ENCODE data around the gene TRAF3.

Gene TRAF3

GRCh38 chr14:102905116-102906108 is 128.2 kb downstream of the TRAF3 start:
- no peak for DNase-seq (ENCODE audit: extremely low read depth in 1 of 2, low read depth in 1 of 2)

DNA sequence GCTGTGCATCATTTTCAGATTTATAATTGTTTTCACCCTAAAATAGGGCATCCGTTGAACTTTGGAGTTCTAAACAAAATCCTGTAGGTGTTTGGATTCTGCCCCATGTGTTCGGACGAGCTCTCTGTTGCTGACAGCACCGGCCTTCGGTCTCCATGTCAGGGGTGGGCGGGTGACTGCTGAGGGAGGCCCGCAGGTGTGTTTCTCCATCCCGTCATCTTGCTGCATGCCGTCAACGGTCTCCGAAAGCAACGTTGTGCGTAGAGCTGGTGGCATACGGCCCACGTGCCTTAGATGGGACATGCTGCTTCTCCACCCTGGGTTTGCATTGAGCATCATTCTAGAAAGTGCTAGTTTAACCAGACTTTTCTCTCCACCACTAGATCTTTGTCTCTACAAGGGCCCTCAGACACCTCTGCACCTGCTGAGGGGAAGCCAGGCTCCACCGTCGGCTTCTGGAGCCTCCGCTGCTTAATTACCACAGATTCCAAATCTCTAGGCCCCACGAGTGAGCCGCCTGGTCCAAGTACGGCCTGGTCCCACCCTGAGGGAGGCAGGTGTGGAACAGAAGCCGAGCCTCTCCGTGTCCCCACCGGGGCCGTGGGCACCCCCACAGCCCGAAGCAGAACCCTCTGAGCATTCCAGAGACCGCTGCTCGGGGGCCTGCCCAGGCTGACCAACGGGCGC is 129.5 kb downstream of the TRAF3 start:
- DNase-seq (ENCODE audit: extremely low read depth in 1 of 2, low read depth in 1 of 2): no peak

DNA sequence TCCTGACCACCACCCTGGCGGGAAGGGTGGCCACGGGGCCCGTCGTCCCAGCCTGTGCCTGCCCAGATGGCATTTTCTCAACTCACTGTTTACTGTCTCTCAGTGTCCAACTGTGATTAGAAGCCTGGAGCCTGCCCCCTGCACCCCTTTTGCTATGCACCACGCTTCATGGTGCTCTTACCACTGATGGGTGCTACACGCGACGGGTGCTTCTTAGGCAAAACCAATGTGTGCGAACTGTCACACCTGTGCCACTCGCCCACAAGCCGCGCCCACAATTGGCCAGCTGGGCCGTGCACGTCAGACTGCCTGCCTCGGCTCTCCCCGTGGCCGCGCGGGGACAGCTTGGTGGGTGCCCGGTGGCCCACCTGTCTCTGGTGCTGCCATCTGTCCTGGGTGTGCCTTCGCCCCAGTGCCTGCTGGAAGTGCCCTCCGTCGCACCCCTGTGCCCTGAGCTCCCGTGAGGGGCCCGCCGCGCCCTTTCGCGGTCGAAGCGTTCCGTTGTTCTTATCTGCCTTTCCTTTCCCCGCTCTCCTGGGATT is 130.1 kb downstream of the TRAF3 start:
- no peak for DNase-seq (ENCODE audit: extremely low read depth in 1 of 2, low read depth in 1 of 2)

GRCh38 chr14:102907980-102908730 is 130.9 kb downstream of the TRAF3 start:
- DNase-seq (ENCODE audit: extremely low read depth in 1 of 2, low read depth in 1 of 2): no peak

- no peak for DNase-seq (ENCODE audit: extremely low read depth in 1 of 2, low read depth in 1 of 2)
Observed at GRCh38 chr14:102908766-102909455, 131.7 kb downstream of the TRAF3 start.

DNA sequence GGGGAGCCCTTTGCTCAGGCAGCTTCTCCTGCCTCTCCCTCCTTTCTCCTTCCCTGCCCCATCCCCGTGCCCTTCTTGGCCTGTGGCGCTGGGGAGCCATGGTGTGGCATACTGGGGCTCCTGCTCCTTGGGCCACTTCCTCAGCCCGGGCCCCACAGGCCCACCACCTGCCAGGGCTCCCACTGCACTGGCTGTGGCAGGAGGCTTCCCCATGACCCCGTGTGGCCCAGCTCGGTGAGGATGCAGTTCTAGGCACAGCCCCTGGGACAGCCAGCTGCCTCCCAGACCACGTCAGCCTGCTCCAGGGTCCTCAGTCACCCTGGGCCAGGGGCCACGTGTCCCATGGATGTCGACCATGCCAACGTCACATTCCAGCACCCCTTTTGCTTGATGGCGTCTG is 132.2 kb downstream of the TRAF3 start:
- DNase-seq (ENCODE audit: extremely low read depth in 1 of 2, low read depth in 1 of 2): no peak

GRCh38 chr14:102909911-102910310 is 132.7 kb downstream of the TRAF3 start:
- no peak for DNase-seq (ENCODE audit: extremely low read depth in 1 of 2, low read depth in 1 of 2)

DNA sequence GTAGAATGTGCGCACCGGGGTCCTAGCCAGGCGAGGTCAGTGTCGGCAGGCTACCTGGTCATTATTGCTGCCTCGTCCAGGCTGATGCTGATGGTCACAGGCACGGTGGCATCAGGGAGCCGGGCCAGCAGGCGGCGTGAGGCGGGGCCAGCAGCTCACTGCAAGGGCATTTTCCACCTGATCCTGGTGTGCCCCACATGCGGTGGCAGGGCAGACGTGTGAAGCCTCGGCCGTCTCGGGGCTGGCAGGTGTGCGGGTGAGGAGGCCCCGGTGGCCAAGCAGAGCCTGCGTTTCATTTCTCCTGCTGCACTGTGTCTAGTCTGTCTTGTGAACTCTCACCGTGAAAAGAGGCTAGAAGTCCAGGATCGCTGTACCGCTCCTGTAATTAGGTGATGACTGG is 133.2 kb downstream of the TRAF3 start:
- DNase-seq (ENCODE audit: extremely low read depth in 1 of 2, low read depth in 1 of 2): no peak

DNA sequence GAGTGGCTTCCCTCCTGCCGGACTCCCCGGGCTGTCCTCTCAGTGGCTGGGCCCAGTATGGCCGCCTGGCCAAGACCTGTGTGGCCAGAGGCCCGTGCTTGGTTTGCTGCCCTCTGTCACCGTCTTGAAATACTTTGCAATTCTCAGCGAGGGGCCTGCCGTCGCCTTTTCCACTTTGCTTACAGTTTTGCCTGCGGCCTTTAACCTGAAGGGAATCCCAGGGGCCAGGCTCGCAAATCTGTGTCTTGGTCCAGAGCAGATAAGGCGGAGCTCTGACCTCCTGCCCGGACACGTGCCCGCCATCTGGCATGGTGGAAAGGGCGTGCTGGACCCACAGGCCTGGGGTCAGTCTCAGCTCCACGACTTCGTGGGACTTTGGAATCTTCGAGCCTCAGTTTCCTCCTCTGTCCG is 134.3 kb downstream of the TRAF3 start:
- no peak for DNase-seq (ENCODE audit: extremely low read depth in 1 of 2, low read depth in 1 of 2)

- no peak for DNase-seq (ENCODE audit: extremely low read depth in 1 of 2, low read depth in 1 of 2)
Observed at GRCh38 chr14:102911991-102912761, 134.9 kb downstream of the TRAF3 start.

- no peak for DNase-seq (ENCODE audit: extremely low read depth in 1 of 2, low read depth in 1 of 2)
Observed at GRCh38 chr14:102913341-102914211, 136.3 kb downstream of the TRAF3 start.

DNA sequence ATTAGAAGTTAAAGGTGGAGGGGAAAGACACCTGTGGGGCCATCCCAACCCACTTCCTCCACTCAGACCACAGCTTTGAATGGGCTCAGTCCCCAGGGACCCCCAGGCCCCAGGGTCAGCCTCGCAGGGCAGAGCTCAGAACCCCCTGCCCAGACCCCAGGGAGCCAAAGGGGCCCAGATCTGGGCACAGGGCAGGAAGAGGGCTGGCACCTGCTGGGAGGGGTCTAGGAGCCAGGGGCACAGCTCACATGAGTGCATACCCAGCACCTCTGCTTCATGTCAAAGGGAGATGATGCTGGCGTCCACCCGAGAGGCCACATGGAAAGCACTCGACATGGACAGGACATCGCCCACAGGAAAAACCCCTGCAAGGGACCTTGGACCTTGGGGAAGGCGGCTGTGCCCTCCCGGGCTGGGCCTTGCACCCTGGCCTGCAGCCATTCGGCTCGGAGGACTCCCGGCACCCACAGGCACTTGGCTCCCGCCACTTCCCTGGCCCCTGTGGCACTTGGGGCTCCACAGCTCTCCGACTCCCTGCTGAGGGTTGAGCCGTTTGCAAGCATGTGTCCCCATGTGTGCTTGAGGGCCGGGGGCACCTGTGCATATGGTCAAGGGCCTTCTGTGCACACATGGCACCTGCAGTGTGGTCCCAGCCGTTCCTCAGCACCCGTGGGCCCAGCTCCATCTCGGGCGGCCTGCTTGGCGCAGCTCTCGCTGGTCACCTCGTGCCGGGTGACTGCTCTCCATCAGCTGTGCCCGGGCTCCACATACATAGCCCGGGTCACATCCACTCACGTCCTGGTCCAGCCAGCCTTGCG is 137.4 kb downstream of the TRAF3 start:
- DNase-seq (ENCODE audit: extremely low read depth in 1 of 2, low read depth in 1 of 2): no peak

DNA sequence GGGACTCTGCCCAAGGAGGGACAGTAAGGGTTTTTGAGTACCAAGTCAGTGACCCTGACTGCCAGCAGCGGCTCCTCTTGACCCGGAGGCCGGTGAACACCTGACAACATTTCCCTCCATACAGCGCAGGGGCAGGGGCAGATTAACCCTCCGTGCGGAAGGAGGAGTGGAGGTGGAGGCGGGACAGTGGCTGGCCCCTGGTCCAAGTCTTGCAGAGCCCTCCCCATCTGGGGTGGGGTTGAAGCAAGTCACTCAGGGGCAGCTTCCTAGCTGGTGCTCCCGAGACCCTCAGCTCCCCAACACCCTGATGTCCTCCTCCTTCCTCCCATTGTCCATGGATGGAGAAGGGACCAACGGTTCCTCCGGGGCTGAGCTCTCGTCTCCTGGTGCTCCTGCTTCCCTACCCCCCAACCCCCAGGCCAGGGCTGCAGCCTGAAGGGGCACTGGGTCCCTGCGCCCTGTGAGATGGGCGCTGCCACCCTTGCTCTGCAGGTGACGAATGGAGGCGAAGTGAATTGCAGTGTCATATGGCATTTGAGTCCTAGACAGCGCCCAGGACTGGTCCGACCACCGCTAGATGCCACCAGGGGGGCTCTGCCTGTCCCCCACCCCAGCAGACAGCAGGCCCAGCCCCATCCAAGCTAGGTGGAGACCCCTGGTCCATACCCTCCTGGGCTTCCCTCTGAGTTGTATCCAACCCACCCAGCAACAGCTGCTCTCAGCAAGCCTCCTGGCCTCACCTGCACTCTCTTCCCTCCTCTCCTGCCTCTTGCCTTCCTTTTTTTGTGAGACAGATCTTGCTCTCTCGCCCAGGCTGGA is 138.3 kb downstream of the TRAF3 start:
- DNase-seq (ENCODE audit: extremely low read depth in 1 of 2, low read depth in 1 of 2): no peak

GRCh38 chr14:102916347-102917055 is 139.3 kb downstream of the TRAF3 start:
- DNase-seq (ENCODE audit: extremely low read depth in 1 of 2, low read depth in 1 of 2): no peak

GRCh38 chr14:102917056-102917385 is 139.8 kb downstream of the TRAF3 start:
- no peak for DNase-seq (ENCODE audit: extremely low read depth in 1 of 2, low read depth in 1 of 2)

DNA sequence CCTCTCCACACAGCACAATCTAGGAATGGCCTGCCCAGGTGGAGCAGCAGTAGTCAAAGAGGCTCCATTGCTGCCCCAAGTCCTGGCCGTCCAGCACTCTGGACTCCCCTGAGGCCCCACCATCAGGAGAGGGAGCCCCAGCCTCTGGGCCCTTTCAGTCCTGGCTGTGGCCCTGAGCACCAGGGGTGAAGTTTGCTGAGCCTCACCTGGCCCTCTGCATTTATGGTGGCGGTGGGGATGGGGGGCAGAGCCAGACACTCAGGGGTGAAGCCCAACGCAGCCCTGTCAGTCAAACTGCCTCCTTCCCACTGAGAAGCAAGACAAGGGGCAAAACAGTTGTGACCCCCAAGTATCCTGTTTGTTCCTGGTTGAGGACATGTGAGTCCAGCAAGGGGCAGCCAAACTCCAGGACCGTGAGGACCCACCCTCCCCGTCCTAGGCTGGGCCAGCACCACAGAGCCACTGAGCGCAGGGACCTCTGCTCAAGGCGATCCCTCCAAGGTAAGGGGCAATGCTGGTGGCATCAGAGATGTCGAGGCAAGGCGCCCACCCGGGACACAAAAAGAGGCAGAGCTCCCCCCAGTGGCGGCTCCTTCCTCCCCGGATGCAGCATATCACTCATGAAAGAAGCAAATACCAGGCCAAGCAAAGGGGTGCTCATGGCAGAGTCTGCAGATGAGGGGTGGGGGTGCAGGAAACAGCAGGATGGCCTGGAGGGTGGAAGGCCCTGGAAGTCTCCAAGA is 140.4 kb downstream of the TRAF3 start:
- peak; percentile 21 to 42 for DNase-seq (ENCODE audit: extremely low read depth in 1 of 2, low read depth in 1 of 2)

All from stimulated activated CD8-positive, alpha-beta memory T cell treated with anti-CD3 and anti-CD28 coated beads, Interleukin-7, amount 100 ng/mL, for 48 hours (primary cell).